ENCODE measurements around the gene COL2A1.

Gene COL2A1

DNA sequence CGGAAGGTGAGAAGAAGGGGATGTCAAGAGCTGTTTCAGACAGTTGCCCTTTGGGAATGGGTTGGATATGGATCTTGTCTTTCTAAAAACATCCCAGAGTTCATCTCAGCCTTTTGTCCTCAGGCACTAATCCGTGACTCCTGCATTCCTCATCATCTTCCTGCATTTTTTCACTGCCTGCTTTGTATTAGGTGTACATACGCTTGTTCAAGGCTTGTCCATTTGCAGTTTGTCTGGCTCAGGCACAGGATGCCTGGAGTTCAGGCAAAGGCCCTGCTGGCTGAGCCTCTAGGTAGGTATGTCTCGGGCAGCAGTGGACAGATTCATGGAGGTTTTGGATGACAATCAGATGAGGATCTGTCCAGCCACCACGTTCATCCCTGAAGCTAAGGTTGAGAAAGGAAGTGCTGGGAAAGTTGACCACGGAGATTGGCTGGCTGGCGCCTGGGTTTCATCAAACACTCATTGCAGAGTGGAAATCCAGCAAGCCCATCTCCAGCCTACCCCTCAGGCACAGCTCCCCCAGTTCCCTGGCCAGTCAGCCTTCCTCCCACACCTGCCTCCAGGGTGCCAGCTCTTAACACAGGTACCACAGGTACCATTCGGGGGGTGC is 53.3 kb downstream of the COL2A1 start:
- Histone ChIP-seq H3K27ac (ENCODE audit: low read depth, low read length) (no peak overlapping the region), H3K9ac (ENCODE audit: low read length) (no peak overlapping the region), H3K4me1 (ENCODE audit: control insufficient read depth, insufficient read depth, low read length) (no peaks in the 10 kb centered on the region), H3K36me3 (ENCODE audit: control insufficient read depth, insufficient read depth, low read length) (no peaks in the 10 kb centered on the region), H3K27me3 (ENCODE audit: control insufficient read depth, insufficient read depth, low read length) (no peaks in the 10 kb centered on the region), H3K4me3 (ENCODE audit: low read length) (no peak overlapping the region)

DNA sequence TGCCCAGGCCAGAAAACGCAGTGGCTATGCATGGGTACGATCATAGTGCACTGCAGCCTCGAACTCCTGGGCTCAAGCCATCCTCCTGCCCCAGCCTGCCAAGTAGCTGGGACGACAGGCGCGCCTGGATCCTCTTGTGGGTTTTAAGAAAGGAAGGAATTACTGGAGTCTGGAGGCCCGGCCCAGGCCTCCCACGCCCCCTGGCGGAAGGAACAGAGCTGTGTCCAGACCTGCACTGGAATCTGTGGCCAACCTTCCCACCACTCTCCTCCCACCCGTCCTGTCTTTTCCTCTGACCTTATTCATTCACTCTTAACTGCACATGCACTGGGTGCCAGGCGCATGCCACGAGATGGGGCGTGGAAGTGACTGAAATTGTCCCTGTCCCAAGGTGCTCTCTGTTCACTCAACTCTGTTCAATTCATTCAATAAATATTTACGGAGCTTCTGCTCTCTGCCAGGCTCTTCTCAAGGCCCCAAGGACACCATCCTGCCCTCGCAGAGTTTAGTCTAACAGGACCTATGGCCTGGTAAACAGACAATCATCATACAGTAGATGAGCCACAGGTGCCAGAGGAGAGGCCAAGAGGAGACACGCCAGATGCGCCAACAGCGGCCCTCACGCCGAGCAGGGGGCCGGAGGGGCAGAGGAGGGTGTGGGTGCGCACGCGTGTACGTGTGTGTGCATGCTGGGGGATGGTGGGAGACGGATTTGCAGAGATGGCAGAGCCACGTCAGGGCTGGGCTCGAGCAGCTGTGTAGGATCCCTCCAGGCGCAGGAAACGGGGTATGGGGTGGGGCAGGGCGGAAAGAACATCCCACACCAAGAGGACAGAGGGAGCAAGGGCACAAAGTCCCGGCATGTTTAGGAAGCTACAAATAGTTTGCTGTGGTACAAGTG is 54.6 kb downstream of the COL2A1 start:
- no peak overlapping the region for H3K9ac ChIP-seq (ENCODE audit: low read length)
- H3K4me3 ChIP-seq (ENCODE audit: low read length): no peak overlapping the region
- no peaks in the 10 kb centered on the region for H3K36me3 ChIP-seq (ENCODE audit: control insufficient read depth, insufficient read depth, low read length)
- H3K4me1 ChIP-seq (ENCODE audit: control insufficient read depth, insufficient read depth, low read length): no peaks in the 10 kb centered on the region
- no peak overlapping the region for H3K27ac ChIP-seq (ENCODE audit: low read depth, low read length)
- no peaks in the 10 kb centered on the region for H3K27me3 ChIP-seq (ENCODE audit: control insufficient read depth, insufficient read depth, low read length)

DNA sequence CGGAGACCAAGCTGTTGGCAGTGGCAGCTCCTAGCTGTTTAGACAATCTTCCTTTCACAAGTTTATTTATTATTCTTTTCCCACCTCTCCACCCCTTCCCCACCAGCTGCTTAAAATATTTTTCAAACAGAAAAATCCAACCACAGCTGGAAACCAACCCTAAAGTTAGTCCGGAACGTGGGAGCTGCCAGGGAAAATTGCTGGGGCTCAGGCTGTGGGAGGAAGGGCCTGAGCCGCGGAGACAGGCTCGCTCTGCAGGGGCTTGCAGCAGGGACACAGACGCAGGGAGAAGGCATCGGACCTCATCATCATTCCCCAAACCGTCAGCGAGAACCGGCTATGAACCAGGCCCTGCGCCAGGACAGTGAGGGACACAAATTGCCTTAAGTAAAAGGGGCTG is 56.9 kb downstream of the COL2A1 start:
- Histone ChIP-seq H3K27ac (ENCODE audit: low read depth, low read length) (no peak overlapping the region), H3K4me1 (ENCODE audit: control insufficient read depth, insufficient read depth, low read length) (no peaks in the 10 kb centered on the region), H3K4me3 (ENCODE audit: low read length) (no peak overlapping the region), H3K36me3 (ENCODE audit: control insufficient read depth, insufficient read depth, low read length) (no peaks in the 10 kb centered on the region), H3K9ac (ENCODE audit: low read length) (no peak overlapping the region), H3K27me3 (ENCODE audit: control insufficient read depth, insufficient read depth, low read length) (no peaks in the 10 kb centered on the region)

DNA sequence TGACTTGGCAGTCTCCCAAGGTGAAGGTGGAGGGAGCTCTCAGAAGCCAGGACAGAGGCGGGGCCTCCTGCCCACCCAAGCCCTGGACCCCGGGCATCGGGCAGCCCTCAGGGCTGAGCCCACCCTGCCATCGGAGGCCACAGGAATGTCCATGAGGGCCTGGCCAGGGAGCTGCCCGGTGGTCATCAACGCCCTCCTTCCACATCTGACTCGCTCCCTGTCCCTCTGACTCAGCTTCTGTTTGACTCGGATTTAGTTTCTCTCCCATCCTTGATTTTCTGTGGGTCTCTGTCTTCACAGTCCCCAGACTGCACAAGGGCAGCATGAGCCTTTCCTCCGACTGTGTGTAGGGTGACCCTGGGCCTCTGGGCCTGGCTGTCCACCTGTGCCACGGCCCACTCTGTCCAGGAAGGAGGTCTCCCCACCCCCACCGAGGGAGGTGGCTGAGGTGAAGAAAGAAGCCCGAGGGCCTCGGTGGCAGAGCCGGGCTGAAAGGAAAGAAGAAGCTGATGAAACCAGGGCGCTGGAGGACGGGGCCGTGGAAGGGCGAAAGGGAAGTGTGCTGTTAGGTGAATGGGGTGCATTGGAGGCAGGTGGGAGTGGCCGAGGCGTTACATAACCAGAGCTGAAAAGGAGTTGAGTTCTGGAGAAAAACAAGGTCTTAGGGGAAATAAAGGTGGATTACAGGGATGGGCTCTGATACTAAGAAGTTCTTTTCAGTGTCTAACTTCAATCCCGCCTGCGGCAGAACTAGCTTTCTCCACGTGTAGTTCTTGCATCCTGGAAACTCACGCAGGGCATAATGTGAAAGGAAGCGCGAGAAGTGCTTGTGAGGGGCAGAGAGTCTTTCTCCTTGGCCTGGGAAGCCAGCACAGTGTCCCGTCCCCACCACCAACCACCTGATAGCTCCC is 57.6 kb downstream of the COL2A1 start:
- H3K4me3 ChIP-seq (ENCODE audit: low read length): no peak overlapping the region
- peaks cover 2% of the 10 kb centered on the region for H3K27me3 ChIP-seq (ENCODE audit: control insufficient read depth, insufficient read depth, low read length)
- no peaks in the 10 kb centered on the region for H3K4me1 ChIP-seq (ENCODE audit: control insufficient read depth, insufficient read depth, low read length)
- H3K9ac ChIP-seq (ENCODE audit: low read length): no peak overlapping the region
- no peaks in the 10 kb centered on the region for H3K36me3 ChIP-seq (ENCODE audit: control insufficient read depth, insufficient read depth, low read length)
- H3K27ac ChIP-seq (ENCODE audit: low read depth, low read length): no peak overlapping the region

DNA sequence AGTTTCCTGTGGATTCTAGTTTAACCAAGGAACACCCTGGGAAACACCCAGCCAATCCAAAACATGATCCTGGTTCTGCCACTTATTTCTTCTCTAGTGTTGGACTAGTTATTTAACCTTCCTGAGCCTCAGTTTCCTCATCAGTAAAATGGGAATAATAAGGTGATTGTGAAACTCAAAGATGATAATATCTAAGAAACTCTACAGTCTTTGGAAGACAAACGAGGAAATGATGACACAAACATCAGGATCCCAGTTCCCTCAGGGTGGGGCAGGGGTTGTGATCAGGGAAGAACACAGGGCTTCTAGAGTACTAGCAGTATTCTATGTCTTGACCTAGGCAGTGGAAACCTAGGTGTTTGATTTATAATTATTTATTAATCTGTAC is 58.9 kb downstream of the COL2A1 start:
- Histone ChIP-seq H3K27me3 (ENCODE audit: control insufficient read depth, insufficient read depth, low read length) (peaks cover 5% of the 10 kb centered on the region), H3K9ac (ENCODE audit: low read length) (no peak overlapping the region), H3K36me3 (ENCODE audit: control insufficient read depth, insufficient read depth, low read length) (no peaks in the 10 kb centered on the region), H3K4me1 (ENCODE audit: control insufficient read depth, insufficient read depth, low read length) (no peaks in the 10 kb centered on the region), H3K27ac (ENCODE audit: low read depth, low read length) (no peak overlapping the region), H3K4me3 (ENCODE audit: low read length) (no peak overlapping the region)

DNA sequence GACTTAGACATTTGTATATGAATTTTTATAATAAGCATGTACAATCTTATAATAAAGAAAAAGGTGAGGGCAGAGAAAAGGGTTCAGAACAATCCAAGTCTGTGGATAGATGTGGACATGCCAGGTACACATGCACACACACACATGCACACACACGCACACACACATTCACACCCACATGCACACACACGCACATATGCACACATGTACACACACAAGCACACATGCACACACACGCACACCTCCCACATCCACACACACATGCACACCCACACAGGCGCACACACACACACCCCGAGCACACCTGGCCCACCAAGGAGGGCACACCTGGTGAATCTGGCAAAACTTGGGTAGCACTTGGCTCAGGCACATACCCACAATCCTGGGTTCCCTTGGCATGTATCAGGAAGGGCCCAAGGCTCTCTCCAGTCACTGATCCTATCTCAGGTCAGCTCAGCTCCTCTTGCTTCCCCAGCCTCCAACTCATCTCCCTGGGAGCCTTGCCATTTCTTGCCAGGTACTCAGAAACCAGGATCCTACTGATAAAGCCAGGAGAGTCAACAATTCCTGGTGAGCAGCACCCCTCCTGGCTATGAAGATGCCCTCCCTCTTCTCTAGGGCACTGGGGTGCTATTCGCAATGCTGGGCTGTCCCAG is 59.5 kb downstream of the COL2A1 start:
- Histone ChIP-seq H3K9ac (ENCODE audit: low read length) (no peak overlapping the region), H3K4me1 (ENCODE audit: control insufficient read depth, insufficient read depth, low read length) (no peaks in the 10 kb centered on the region), H3K4me3 (ENCODE audit: low read length) (no peak overlapping the region), H3K27me3 (ENCODE audit: control insufficient read depth, insufficient read depth, low read length) (peaks cover 5% of the 10 kb centered on the region), H3K36me3 (ENCODE audit: control insufficient read depth, insufficient read depth, low read length) (no peaks in the 10 kb centered on the region), H3K27ac (ENCODE audit: low read depth, low read length) (no peak overlapping the region)

DNA sequence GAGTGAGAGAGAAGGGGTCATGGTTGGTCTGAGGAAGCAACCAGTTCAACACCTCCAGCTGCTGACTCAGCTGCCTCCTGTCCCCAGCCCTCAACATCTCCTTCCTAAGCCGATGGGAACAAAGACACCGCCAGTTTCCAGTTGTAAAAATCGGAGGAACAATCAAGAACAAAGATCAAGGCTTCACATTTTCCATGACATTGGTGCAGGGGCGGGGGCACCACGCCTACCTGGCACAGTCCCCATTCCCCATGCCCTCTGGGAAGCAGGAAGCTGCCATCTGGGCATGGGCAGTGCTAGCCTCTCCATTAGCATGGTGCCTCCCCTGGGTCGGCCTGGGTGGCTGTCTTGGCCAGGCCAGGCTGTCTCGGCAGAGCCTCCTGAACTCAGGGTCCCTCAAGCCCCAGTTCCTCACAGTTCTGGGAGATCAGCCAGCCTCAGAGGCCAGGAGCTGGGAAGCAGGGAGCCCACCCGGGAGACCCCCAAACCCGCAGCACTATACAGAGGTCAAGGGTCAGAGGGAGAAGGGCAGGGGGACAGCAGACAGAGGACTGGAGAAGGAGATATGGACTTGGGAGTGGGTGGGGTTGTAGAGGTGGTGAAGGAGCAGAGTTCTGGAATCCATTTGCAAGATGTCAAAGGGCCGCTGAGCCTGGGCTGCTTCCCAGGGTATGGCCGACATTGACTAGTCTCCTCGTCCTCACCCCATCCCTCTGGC is 60.5 kb downstream of the COL2A1 start:
- H3K27ac ChIP-seq (ENCODE audit: low read depth, low read length): no peak overlapping the region
- H3K4me1 ChIP-seq (ENCODE audit: control insufficient read depth, insufficient read depth, low read length): no peaks in the 10 kb centered on the region
- no peaks in the 10 kb centered on the region for H3K36me3 ChIP-seq (ENCODE audit: control insufficient read depth, insufficient read depth, low read length)
- H3K9ac ChIP-seq (ENCODE audit: low read length): no peak overlapping the region
- H3K4me3 ChIP-seq (ENCODE audit: low read length): no peak overlapping the region
- H3K27me3 ChIP-seq (ENCODE audit: control insufficient read depth, insufficient read depth, low read length): peaks cover 5% of the 10 kb centered on the region

DNA sequence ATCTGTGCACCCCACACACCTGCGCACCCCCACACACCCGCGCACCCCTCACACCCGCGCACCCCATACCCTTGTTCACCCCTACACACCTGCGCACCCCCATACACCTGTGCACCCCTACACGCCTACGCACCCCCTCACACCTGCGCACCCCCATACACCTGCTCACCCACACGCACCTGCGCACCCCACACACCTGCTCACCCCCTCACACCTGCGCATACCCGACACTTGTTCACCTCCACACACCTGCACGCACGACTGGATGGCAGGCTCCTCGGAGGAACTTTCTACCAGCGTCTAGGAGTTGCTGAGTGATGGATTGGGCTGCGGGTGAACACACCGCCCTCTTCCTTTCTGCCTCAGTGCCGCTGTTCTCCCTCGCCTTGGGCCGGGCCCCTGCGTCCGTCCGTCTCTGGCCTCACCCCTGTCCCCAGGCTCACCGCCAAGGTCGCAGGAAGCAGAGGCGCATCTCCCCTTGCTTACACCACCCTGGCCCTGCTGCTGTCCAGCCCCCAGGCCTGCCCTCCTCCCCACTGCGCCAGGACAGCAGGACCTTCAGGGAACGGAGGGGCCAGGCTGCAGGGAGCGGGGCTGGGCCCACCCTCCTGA is 61.6 kb downstream of the COL2A1 start:
- H3K27me3 ChIP-seq (ENCODE audit: control insufficient read depth, insufficient read depth, low read length): peaks cover 5% of the 10 kb centered on the region
- no peak overlapping the region for H3K9ac ChIP-seq (ENCODE audit: low read length)
- H3K4me3 ChIP-seq (ENCODE audit: low read length): no peak overlapping the region

DNA sequence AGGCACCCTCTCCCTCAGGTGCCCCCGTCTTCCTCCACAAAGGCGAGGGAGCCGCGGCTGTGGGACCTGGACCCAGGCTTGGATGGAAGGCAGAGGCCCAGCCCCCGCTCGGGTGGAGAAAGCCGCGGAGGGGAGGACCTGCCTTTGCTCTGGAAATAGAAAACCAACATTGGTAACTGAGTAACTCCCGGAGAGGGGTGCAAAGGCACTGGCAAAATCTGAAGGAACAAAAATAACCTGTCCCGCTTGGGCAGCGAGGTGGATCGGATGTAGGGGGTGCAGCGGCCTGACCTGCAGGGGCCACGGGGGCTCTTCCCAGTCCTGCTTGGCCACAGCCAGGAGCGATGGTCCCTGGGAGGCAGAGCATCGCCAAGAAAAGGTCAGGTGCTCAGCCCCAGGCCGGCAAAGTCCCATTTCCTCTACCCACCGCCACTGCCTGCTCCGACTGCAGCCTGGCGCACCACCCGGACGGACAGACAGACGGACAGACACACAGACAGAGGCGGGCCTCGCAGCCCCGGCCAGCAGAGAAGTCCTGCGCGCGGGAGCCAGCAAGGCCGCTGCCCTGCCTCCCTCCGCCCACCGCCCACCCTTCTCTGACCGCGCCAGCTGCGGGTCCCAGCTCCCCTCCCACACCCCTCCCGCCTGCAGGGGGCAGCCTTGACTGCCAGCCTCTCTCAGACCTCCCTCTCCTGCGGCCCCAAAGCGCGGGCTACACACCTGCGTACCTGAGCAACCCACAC is 62.2 kb downstream of the COL2A1 start:
- no peak overlapping the region for H3K9ac ChIP-seq (ENCODE audit: low read length)
- no peak overlapping the region for H3K4me3 ChIP-seq (ENCODE audit: low read length)
- H3K4me1 ChIP-seq (ENCODE audit: control insufficient read depth, insufficient read depth, low read length): no peaks in the 10 kb centered on the region
- H3K27ac ChIP-seq (ENCODE audit: low read depth, low read length): no peak overlapping the region
- H3K36me3 ChIP-seq (ENCODE audit: control insufficient read depth, insufficient read depth, low read length): no peaks in the 10 kb centered on the region
- H3K27me3 ChIP-seq (ENCODE audit: control insufficient read depth, insufficient read depth, low read length): peaks cover 5% of the 10 kb centered on the region

More for the DNA sequence above, 61.6 kb downstream of the COL2A1 start:
- no peak overlapping the region for H3K27ac ChIP-seq (ENCODE audit: low read depth, low read length)
- H3K36me3 ChIP-seq (ENCODE audit: control insufficient read depth, insufficient read depth, low read length): no peaks in the 10 kb centered on the region
- no peaks in the 10 kb centered on the region for H3K4me1 ChIP-seq (ENCODE audit: control insufficient read depth, insufficient read depth, low read length)

DNA sequence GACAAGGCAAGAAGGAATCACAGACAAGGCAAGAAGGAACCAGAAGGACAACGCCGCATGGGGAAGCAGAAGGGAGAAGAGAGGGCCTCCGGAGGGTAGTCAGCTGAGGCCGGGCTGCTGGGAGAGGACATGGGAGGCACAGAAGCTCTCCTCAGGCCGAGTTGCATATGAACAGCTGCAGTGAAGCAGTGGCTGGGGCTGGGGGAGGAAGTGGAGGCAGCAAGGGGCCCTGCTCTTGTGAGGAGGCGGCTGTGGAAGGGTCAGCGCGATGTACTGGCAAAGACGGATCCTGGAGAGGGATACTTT is 62.8 kb downstream of the COL2A1 start:
- no peak overlapping the region for H3K27ac ChIP-seq (ENCODE audit: low read depth, low read length)
- H3K4me3 ChIP-seq (ENCODE audit: low read length): no peak overlapping the region
- no peaks in the 10 kb centered on the region for H3K36me3 ChIP-seq (ENCODE audit: control insufficient read depth, insufficient read depth, low read length)

More for the DNA sequence above, 62.8 kb downstream of the COL2A1 start:
- H3K4me1 ChIP-seq (ENCODE audit: control insufficient read depth, insufficient read depth, low read length): no peaks in the 10 kb centered on the region
- peaks cover 5% of the 10 kb centered on the region for H3K27me3 ChIP-seq (ENCODE audit: control insufficient read depth, insufficient read depth, low read length)
- H3K9ac ChIP-seq (ENCODE audit: low read length): no peak overlapping the region
